Liver (tissue), 3 donors: ENCODE results near the gene RBFA.
A peak's percentile ranks its signal among the peaks of the same experiment; 100 is the strongest.

Source experiments
- ATF3 ChIP-seq: IDR thresholded peaks from 2 replicates; pipeline ENCODE4 v1.6.1; 2016; ENCODE audit warnings: antibody characterized with exemption
- GABPA ChIP-seq, 2 donors: IDR thresholded peaks in 1 of 2; conservative IDR thresholded peaks in 1 of 2; 2 replicates each; pipeline ENCODE4 v1.6.1; 2016; ENCODE audit warnings: antibody characterized with exemption in 2 of 2, mild to moderate bottlenecking in 1 of 2, moderate library complexity in 1 of 2
- HNF4G ChIP-seq: IDR thresholded peaks from 2 replicates; pipeline ENCODE4 v1.6.1; 2016; ENCODE audit warnings: antibody characterized with exemption
- JUND ChIP-seq, 2 donors: IDR thresholded peaks; 2 replicates each; pipeline ENCODE4 v1.6.1; 2016; ENCODE audit warnings: antibody characterized with exemption in 2 of 2
- MAX ChIP-seq: IDR thresholded peaks from 2 replicates; pipeline ENCODE4 v1.6.1; 2016; ENCODE audit warnings: antibody characterized with exemption
- REST ChIP-seq: IDR thresholded peaks from 2 replicates; pipeline ENCODE4 v1.6.1; 2016; ENCODE audit warnings: antibody characterized with exemption, mild to moderate bottlenecking
- RXRA ChIP-seq, 2 donors: IDR thresholded peaks; 2 replicates each; pipeline ENCODE4 v1.6.1; 2017 to 2018; ENCODE audit warnings: antibody characterized with exemption in 2 of 2, mild to moderate bottlenecking in 1 of 2
- SP1 ChIP-seq: IDR thresholded peaks from 2 replicates; pipeline ENCODE4 v1.6.1; 2018; ENCODE audit warnings: antibody characterized with exemption, mild to moderate bottlenecking
- TAF1 ChIP-seq: conservative IDR thresholded peaks from 2 replicates; pipeline ENCODE4 v1.6.1; 2016; ENCODE audit warnings: antibody characterized with exemption, mild to moderate bottlenecking
- YY1 ChIP-seq: IDR thresholded peaks from 2 replicates; pipeline ENCODE4 v1.6.1; 2016; ENCODE audit warnings: antibody characterized with exemption, mild to moderate bottlenecking
- TF ChIP-seq, protein P1 (sequence below): fragments of 150-350 bp; IDR thresholded peaks from 2 replicates; pipeline ENCODE4 v1.5.1; 2017; ENCODE audit warnings: improper control_type of control experiment, low read depth, low read length; ENCODE audit not compliant: missing input control
- TF ChIP-seq, protein P2 (sequence below): IDR thresholded peaks from 2 replicates; pipeline ENCODE4 v1.6.1; 2016; ENCODE audit warnings: antibody characterized with exemption
- donor health status: healthy.
- donor health status: healthy.

DNA sequence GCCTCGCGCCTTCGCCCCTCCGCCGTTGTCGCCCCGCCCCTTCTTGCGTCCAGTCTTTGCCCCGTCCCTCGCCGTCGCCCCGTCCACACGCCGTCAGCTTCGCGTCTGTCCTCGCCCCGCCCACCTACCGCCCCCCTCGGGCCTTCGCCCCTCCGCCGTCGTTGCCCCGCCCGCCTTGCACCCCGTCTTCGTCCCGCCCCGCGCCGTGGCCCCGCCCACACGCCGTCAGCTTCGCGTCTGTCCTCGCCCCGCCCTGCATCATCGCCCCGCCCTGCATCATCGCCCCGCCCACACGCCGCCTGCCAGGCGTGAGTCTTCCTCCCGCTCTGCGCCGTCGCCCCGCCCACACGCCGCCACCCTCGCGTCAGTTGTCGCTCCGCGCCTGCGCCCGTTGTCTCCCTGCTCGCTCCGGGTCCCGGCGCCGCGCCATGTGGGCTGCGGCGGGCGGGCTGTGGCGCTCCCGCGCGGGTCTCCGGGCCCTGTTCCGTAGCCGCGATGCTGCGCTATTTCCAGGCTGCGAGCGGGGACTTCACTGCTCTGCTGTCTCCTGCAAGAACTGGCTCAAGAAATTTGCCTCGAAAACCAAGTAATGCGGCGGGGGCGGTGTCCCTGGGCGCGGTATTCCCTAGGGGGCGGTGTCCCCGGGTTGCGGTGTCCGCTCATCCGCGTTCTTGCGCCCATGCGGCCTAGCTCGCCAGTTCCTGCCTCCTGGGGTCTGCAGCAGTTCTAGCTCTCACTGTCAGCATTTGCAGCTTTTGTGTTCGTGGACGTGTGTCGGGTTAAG is at the start of gene RBFA:
- TF ChIP-seq MAX, result peak; percentile 29
- TF ChIP-seq, protein P1, sequence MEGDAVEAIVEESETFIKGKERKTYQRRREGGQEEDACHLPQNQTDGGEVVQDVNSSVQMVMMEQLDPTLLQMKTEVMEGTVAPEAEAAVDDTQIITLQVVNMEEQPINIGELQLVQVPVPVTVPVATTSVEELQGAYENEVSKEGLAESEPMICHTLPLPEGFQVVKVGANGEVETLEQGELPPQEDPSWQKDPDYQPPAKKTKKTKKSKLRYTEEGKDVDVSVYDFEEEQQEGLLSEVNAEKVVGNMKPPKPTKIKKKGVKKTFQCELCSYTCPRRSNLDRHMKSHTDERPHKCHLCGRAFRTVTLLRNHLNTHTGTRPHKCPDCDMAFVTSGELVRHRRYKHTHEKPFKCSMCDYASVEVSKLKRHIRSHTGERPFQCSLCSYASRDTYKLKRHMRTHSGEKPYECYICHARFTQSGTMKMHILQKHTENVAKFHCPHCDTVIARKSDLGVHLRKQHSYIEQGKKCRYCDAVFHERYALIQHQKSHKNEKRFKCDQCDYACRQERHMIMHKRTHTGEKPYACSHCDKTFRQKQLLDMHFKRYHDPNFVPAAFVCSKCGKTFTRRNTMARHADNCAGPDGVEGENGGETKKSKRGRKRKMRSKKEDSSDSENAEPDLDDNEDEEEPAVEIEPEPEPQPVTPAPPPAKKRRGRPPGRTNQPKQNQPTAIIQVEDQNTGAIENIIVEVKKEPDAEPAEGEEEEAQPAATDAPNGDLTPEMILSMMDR, result peak; percentile 30
- TF ChIP-seq JUND (IDR thresholded peaks at IDR 0.05), result no peak
- no peak for TF ChIP-seq RXRA (IDR thresholded peaks at IDR 0.05)
- TF ChIP-seq YY1, result peak; percentile 18
- TF ChIP-seq REST, result no peak
- TF ChIP-seq, protein P2, sequence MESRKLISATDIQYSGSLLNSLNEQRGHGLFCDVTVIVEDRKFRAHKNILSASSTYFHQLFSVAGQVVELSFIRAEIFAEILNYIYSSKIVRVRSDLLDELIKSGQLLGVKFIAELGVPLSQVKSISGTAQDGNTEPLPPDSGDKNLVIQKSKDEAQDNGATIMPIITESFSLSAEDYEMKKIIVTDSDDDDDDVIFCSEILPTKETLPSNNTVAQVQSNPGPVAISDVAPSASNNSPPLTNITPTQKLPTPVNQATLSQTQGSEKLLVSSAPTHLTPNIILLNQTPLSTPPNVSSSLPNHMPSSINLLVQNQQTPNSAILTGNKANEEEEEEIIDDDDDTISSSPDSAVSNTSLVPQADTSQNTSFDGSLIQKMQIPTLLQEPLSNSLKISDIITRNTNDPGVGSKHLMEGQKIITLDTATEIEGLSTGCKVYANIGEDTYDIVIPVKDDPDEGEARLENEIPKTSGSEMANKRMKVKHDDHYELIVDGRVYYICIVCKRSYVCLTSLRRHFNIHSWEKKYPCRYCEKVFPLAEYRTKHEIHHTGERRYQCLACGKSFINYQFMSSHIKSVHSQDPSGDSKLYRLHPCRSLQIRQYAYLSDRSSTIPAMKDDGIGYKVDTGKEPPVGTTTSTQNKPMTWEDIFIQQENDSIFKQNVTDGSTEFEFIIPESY, result no peak
- TF ChIP-seq TAF1, result no peak
- no peak for TF ChIP-seq ATF3
- no peak for TF ChIP-seq GABPA (IDR thresholded peaks at IDR 0.05 in 1 of 2, conservative IDR thresholded peaks at IDR 0.05 in 1 of 2)
- peak; percentile 63 for TF ChIP-seq SP1
- TF ChIP-seq HNF4G, result no peak
